Neural cell (in vitro differentiated cells): ENCODE measurements around the gene C1orf21.

Experiments
- EP300 ChIP-seq: fragments of 450-650 bp; conservative IDR thresholded peaks from 2 replicates; pipeline ENCODE4 v1.6.1; 2014; ENCODE audit warnings: antibody characterized with exemption, mild to moderate bottlenecking, moderate library complexity; ENCODE audit not compliant: poor library complexity, severe bottlenecking
- EZH2 ChIP-seq: fragments of 200-600, 300-800 bp; shearing (Covaris generic), sonication (generic); IDR thresholded peaks from 2 replicates; pipeline ENCODE4 v1.6.1; 2014; ENCODE audit warnings: antibody characterized with exemption, low read length, borderline replicate concordance, mild to moderate bottlenecking; ENCODE audit not compliant: insufficient read depth, poor library complexity, severe bottlenecking
- TAF1 ChIP-seq: IDR thresholded peaks from 2 replicates; pipeline ENCODE4 v1.6.1; 2012; ENCODE audit warnings: low read depth
- TF ChIP-seq, protein P1 (sequence below): fragments of 450-650 bp; IDR thresholded peaks from 2 replicates; pipeline ENCODE4 v1.5.1; 2014; ENCODE audit warnings: antibody characterized with exemption, mild to moderate bottlenecking, moderate library complexity; ENCODE audit not compliant: poor library complexity, severe bottlenecking

- TF ChIP-seq, protein P1, sequence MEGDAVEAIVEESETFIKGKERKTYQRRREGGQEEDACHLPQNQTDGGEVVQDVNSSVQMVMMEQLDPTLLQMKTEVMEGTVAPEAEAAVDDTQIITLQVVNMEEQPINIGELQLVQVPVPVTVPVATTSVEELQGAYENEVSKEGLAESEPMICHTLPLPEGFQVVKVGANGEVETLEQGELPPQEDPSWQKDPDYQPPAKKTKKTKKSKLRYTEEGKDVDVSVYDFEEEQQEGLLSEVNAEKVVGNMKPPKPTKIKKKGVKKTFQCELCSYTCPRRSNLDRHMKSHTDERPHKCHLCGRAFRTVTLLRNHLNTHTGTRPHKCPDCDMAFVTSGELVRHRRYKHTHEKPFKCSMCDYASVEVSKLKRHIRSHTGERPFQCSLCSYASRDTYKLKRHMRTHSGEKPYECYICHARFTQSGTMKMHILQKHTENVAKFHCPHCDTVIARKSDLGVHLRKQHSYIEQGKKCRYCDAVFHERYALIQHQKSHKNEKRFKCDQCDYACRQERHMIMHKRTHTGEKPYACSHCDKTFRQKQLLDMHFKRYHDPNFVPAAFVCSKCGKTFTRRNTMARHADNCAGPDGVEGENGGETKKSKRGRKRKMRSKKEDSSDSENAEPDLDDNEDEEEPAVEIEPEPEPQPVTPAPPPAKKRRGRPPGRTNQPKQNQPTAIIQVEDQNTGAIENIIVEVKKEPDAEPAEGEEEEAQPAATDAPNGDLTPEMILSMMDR: no peak
- TF ChIP-seq EP300 (no peak), EZH2 (no peak), TAF1 (no peak)
Observed at GRCh38 chr1:184605941-184606340, 219.1 kb downstream of the C1orf21 start.
